RKO (cell line): Measurements from ENCODE around the gene GPR108.
"Not testable (repeated sequence)": the region's sequence is repeated elsewhere in the genome, so short reads cannot be mapped to it uniquely, and the experiment has no call there.

Experiments used
- DNase-seq: peaks from one replicate; pipeline ENCODE4 v3.0.0-alpha.2; 2016; ENCODE audit warnings: low spot score

Gene GPR108

DNA sequence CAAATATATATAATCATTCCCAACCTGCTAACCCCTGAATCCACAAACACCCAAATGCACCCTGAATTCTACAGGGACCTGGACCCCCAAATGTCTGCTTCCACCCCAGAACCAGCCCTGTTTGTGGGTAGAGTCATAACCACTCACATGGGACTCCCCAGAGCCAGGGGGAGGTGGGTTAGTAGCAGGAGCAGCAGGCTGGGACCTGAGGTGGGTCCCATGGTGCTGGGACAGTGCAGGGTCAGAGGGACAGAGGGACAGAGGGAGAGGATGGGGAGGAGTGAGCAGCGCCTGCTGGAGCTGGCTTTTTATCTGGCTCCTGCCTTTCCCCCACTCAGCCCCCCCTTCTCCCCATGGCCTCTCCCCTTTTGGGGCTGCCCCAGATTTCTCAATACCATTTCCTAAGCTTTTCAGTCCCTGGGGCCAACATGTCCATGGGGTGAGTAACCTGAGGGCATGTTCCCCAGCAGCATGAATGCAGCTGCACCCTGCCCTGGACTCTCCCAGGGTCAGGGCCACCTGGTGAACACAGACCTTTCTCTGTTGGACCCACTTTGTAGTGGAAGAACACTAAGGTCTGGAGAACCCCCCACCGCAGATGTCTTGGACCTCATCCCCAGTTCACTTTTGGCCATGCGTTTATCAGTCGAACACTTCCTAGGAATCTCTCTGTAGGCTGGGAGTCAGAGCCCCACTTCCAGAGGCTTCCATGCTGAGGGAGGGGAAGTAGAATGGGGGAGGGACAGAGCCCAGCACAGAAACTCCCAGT, 16.8 kb downstream of the GPR108 start, which contains the start of gene C3:
C3 (minus strand) TSS at position 282 of the 769 bp plus-strand sequence; CDS start at position 221, 61 bp downstream.
- DNase-seq = no peak

GRCh38 chr19:6719992-6720368, 17.4 kb downstream of the GPR108 start:
- DNase-seq = no peak

GRCh38 chr19:6719540-6719861, 17.9 kb downstream of the GPR108 start:
- DNase-seq = no peak

DNA sequence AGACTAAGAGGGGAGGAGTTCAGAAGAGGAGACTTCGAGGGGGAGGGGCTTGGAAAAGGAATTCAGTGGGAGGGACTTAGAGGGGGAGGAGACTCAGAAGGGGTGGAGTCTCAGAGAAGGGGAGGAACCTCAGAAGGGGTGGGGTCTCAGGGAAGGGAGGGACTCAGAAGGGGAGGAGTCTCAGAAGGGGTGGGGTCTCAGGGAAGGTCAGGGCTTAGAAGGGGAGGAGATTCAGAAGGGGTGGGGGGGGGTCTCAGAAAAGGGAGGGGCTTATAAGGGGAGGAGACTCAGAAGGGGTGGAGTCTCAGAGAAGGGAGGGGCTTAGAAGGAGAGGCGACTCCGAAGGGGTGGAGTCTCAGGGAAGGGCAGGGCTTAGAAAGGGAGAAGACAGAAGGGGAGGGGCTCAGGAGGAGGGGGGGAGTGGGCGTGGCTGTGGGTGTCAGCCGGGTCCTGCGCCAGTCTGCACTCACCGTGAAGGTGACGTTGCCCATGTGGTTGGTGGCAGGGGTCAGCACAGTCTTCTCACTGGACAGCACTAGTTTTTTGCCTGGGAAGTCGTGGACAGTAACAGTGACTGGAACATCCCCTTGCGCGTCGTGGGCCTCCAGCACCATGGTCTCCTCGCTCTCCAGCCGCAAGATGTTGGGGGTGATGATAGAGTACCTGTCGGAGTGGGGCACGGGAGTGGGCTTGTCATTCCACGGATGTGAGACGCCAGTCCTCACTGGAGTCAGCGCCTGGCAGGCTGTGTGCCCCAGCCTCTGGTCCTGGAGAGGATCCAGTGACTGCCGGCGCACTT, 18.4 kb downstream of the GPR108 start:
- DNase-seq = no peak

DNA sequence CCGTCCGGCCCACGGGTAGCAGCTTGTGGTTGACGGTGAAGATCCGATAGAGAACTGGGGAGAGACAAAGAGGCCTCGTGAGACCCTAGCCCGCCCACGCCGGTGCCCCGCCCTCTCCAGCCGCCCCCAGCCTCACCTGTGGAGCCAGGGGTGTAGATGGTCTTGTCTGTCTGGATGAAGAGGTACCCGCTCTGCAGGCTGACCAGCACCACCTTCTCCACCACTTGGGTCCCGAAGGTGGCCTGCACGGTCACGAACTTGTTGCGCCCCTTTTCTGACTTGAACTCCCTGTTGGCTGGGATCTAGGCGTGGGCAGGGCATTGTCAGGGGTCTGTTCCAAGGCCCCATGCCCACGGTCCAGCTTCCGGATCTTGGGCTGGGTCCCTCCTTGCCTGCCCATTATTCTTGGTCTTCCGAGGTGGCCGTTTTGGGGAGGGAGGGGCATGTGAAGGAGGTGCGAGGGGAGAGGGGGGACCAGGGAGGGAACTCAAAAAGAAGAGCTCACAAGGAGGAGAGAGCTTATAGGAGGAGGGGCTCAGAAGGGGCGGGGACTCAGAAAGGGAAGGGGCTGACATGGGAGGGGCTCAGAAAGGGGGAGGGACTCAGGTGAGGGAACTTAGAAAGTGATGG, 19.2 kb downstream of the GPR108 start:
- DNase-seq = no peak

DNA sequence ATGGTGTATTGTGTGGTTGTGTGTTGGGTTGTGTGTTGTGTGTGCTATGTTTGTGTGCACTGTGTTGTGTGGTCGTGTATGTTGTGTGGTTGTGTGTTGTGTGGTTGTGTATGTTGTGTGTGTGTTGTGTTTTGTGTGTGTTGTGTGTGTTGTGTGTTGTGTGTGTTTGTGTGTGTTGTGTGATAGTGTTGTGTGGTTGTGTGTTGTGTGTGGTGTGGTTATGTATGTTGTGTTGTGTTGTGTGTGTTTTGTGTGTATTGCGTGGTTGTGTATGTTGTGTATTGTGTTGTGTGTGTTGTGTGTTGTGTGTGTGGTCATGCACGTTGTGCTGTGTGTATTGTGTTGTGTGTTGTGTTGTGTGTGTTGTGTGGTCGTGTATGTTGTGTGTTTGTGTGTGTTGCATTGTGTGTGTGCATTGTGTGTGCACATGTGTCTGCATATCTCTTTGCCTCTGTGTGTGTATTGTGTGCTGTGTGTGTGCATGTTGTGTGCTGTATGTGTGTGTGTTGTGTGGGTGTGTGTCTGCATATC, 19.9 kb downstream of the GPR108 start:
- no peak for DNase-seq

DNA sequence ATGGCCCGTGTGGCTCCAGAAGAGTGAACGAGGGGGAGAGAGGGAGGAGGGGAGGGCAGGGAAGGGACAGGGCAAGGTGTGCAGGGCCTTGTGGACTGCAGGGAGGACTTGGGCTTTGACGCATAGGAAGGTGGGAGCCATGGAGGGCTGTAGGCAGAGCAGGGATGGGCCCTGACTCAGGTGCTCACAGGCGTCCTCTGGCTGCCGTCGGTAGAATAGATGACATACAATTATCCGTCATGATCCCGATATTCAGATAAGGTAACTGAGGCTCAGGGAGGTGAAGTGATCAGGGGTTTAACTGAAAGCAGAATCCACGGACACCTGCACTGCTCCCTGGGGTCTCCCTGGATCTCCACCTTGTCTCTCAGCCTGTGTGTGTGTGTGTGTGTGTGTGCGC, 20.3 kb downstream of the GPR108 start:
- no peak for DNase-seq

GRCh38 chr19:6716610-6716970, 20.8 kb downstream of the GPR108 start:
- DNase-seq = no peak

DNA sequence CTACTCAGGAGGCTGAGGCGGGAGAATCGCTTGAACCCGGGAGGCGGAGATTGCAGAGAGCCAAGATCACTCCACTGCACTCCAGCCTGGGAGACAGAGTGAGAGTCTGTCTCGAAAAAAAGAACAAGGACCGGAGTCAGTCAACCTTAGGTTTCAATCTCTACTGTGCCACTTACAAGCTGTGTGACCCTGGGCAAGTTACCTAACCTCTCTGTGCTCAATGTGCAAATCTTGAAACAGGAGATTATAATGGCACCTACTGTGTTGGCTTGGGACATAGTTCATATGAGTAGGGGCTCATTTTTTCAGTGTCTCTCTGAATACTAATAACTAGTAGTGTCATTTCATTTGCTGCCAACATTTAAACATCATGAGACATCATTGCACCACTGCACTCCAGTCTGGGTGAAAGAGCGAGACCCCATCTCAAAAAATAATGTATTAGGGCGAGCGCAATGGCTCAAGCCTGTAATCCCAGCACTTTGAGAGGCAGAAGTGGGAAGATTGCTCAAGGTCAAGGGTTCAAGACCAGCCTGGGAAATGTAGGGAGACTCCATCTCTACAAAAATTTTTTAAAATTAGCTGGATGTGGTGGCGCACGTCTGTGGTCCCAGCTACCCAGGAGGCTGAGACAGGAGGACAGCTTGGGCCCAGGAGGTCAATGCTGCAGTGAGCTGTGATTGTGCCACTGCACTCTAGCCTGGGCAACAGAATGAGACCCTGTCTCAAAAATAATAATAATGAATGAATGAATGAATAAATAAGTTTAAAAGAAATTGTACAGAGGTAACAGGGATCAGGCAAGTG, 22.4 kb downstream of the GPR108 start:
- DNase-seq = no peak

- no peak for DNase-seq
Measured at GRCh38 chr19:6713773-6714692, 23.3 kb downstream of the GPR108 start.

- DNase-seq = no peak
Measured at GRCh38 chr19:6712692-6713670, 24.4 kb downstream of the GPR108 start.

DNA sequence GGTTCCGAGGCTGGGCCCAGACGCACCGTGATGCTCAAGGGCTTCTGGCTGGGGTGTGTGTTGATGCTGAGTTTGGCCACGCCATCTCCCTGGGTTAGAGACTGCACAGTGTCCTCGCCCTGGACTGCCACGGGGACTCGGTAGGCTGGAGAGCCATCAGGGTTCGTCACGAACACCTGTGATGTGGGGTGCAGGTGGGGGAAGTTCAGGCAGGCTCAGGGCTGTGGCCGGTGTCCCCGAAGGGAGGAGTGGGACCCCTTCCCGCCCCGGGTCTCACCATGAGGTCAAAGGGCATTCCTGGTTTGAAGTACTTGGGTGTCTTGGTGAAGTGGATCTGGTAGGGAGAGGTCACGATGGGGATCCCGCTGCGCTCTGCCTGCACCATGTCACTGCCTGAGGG, 25.1 kb downstream of the GPR108 start:
- DNase-seq = no peak

- no peak for DNase-seq
Measured at GRCh38 chr19:6711605-6712004, 25.8 kb downstream of the GPR108 start.

GRCh38 chr19:6711078-6711361, 26.4 kb downstream of the GPR108 start:
- no peak for DNase-seq

GRCh38 chr19:6710273-6711077, 26.9 kb downstream of the GPR108 start:
- no peak for DNase-seq

- no peak for DNase-seq
Measured at GRCh38 chr19:6709549-6709948, 27.8 kb downstream of the GPR108 start.

DNA sequence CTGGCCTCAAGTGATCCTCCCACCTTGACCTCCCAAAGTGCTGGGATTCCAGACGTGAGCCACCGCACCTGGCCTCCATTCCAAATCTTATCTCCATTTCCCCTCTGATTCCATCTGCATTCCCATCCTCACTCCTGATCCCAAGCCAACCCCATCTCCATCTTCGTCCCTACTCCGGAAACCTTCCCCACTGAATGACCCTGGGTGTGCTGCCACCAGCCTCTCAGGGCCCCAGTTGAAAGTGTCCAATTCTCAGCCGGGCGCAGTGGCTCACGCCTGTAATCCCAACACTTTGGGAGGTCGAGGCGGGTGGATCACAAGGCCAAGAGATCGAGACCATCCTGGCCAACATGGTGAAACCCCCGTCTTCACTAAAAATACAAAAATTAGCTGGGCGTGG, 28.5 kb downstream of the GPR108 start:
- DNase-seq = not testable (repeated sequence)

DNA sequence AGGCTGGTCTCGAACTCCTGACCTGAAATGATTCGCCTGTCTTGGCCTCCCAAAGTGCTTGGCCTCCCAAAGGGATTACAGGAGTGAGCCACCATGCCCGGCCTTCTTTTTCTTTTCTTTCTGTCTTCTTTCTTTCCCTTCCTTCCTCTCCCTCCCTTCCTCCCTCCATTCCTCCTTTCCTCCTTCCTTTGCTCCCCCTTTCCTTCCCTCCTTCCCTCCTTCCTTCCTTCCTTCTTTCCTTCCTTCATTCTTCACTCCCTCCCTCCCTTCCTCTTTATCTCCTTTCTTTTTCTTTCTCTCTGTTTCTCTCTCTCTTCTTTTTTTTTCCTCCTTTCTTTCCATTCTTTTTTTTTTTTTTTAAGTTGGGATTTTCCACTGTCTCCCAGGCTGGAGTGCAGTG, 29.0 kb downstream of the GPR108 start:
- DNase-seq = no peak

- no peak for DNase-seq
Measured at GRCh38 chr19:6707658-6708018, 29.7 kb downstream of the GPR108 start.
